ENCODE data around the gene HNRNPAB. TPM values are rescaled to one million over a fixed set of nuclear protein-coding genes. Genes with fewer than 3 reads are reported as not detected.
A peak's percentile ranks its signal among the peaks of the same experiment; 100 is the strongest.
"Not testable (repeated sequence)": the region's sequence is repeated elsewhere in the genome, so short reads cannot be mapped to it uniquely, and the experiment has no call there.

HNRNPAB gene
- polyA plus RNA-seq, 1 donor from 2014 or later: 70.6 TPM

DNA sequence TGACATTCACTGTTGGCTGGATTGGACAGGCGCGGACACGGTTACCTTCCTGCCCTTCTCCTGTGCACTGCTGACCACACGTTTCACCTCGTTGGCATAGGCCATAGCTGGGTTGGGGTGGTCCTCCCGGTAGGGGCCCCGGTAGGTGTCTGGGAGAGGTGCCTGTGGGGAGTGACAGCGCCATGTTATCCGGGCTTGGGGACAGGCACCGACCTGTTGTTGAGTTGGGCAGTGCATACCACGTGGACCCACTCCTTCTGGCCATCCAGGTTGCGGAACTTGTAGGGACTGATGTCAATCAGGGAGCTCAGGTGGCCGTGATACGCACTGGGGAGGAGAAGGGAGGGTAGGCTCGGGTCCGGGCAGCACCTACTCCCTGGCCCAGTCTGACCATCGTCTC is 20.1 kb downstream of the HNRNPAB start:
- no peaks in the 10 kb centered on the region for H3K27me3 Mint-ChIP-seq
- H3K9me3 Mint-ChIP-seq: no peaks in the 10 kb centered on the region
- no peak overlapping the region for H3K4me3 Mint-ChIP-seq
- H3K27ac Mint-ChIP-seq: no peak overlapping the region
- peaks cover 15% of the 10 kb centered on the region for H3K36me3 Mint-ChIP-seq
- H3K4me1 Mint-ChIP-seq: peaks cover 19 to 28% (median 24%) of the 10 kb centered on the region in 3 donors

DNA sequence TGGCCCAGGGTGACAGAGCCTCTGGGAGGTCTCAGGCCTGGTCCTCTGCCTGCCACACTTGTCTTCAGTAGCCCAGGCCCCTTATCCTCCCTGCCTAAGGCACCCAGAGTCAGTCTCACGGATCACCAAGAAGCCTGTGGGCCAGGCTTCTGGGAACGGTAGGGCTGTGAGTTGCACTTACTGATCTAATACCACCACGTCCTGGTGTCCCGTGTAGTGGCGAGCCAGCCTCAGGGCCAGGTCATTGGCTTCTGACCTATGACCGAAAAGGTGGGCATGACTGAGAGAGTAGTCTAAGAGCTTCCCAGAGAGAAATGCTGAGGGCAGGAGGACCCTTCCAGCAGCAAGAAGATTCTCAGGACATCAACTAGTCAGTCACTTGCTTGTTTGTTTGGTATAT is 20.8 kb downstream of the HNRNPAB start:
- H3K4me3 Mint-ChIP-seq: peak overlapping the region in 1 of 4 donors; percentile 52

DNA sequence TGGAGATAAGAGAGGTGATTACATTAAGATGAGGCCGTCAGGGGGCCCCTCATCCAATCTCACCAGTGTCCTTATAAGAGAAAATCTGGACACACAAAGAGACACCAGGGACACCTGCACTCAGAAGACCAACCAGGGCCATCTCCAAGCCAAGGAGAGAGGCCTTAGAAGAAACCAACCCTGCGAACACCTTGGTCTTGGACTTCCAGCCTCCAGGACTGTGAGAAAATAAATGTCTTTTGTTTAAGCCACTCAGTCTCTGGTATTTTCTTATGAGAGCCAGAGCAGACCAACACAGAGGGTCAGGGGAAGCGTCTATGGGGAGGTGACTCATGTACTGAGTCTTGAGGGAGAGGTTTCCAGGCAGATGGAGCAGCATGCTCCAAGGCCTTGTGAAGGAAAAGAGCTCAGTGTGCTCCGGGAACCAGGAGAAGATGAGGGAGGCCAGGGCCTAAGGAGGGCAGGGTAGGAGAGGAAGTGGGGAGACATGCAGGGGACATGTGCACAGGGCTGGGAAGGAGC is 22.9 kb downstream of the HNRNPAB start:
- peak overlapping the region in 3 of 4 donors; percentile 5 to 28 (median 7) for H3K4me3 Mint-ChIP-seq
- H3K36me3 Mint-ChIP-seq: peaks cover 15% of the 10 kb centered on the region
- H3K4me1 Mint-ChIP-seq: peaks cover 25 to 35% (median 34%) of the 10 kb centered on the region in 3 donors
- H3K27me3 Mint-ChIP-seq: no peaks in the 10 kb centered on the region
- H3K27ac Mint-ChIP-seq: peak overlapping the region in 2 of 3 donors; percentile 24 to 81
- H3K9me3 Mint-ChIP-seq: no peaks in the 10 kb centered on the region

More for the DNA sequence above, 20.8 kb downstream of the HNRNPAB start:
- Mint-ChIP-seq H3K36me3 (peaks cover 15% of the 10 kb centered on the region), H3K27me3 (no peaks in the 10 kb centered on the region), H3K4me1 (peaks cover 19 to 35% (median 30%) of the 10 kb centered on the region in 3 donors), H3K27ac (no peak overlapping the region), H3K9me3 (no peaks in the 10 kb centered on the region)

DNA sequence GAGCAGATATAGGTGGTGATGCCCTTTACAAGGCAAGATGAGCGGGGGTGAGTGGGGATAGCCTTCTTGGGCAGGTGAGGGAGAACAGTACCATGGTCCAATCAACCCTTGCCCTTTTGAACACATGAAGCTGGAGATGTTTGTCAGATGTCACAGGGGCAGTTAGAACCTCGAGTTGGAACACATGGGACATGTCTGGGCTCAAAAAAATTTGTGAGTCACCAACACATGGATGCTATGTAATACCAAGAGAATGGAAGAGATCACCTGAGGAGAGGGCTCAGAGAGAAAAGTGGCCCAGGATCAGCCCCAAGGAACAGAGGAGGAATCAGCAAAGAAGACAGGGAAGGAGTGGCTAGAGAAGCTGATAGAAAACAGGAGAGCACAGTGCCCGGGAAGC is 23.6 kb downstream of the HNRNPAB start:
- Mint-ChIP-seq H3K27ac (peak overlapping the region in 2 of 3 donors; percentile 16 to 61), H3K36me3 (peaks cover 15% of the 10 kb centered on the region), H3K27me3 (no peaks in the 10 kb centered on the region), H3K9me3 (no peaks in the 10 kb centered on the region), H3K4me3 (peak overlapping the region in 2 of 4 donors; percentile 9 to 28), H3K4me1 (peaks cover 25 to 35% (median 35%) of the 10 kb centered on the region in 3 donors)

DNA sequence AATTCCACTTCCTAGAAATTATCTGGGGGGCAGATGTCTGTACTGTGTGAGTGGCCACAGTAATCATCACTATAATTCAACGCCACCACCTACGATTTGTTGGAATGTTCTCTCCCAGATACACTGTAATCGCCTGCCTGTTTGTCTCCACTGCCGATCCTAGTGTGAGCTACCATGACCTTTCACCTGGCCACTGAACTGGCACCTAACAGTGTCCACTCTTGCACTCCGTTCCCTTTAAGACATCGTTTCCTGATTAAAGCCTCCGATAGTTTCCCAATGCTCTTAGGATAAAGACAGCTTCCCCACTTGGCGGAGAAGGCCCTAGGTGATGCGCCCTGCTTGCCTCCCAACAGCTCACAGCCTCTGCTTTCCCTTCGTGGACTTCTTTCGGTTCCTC is 24.3 kb downstream of the HNRNPAB start:
- peak overlapping the region; percentile 16 to 53 (median 27) for H3K27ac Mint-ChIP-seq
- H3K4me1 Mint-ChIP-seq: peaks cover 25 to 39% (median 35%) of the 10 kb centered on the region in 3 donors
- H3K9me3 Mint-ChIP-seq: no peaks in the 10 kb centered on the region
- H3K4me3 Mint-ChIP-seq: peak overlapping the region in 1 of 4 donors; percentile 37
- no peaks in the 10 kb centered on the region for H3K27me3 Mint-ChIP-seq
- peaks cover 15% of the 10 kb centered on the region for H3K36me3 Mint-ChIP-seq

DNA sequence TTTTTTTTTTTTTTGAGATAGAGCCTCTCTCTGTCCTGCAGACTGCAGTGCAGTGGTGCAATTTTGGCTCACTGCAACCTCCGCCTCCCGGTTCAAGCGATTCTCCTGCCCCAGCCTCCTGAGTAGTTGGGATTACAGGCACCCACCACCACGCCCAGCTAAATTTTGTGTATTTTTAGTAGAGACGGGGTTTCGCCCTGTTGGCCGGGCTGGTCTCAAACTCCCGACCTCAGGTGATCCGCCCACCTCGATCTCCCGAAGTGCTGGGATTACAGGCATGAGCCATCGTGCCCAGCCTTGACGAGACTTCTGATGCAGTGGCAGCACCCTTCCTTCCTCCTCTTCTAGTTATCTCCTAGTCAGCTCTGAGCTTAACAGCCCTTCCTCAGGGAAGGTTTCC is 24.8 kb downstream of the HNRNPAB start:
- Mint-ChIP-seq H3K27ac (peak overlapping the region in 1 of 3 donors; percentile 48), H3K36me3 (peaks cover 15% of the 10 kb centered on the region), H3K4me1 (peaks cover 25 to 39% (median 35%) of the 10 kb centered on the region in 3 donors), H3K4me3 (peak overlapping the region in 1 of 4 donors; percentile 37)
- not testable (repeated sequence) for H3K27me3 Mint-ChIP-seq, H3K9me3 Mint-ChIP-seq

DNA sequence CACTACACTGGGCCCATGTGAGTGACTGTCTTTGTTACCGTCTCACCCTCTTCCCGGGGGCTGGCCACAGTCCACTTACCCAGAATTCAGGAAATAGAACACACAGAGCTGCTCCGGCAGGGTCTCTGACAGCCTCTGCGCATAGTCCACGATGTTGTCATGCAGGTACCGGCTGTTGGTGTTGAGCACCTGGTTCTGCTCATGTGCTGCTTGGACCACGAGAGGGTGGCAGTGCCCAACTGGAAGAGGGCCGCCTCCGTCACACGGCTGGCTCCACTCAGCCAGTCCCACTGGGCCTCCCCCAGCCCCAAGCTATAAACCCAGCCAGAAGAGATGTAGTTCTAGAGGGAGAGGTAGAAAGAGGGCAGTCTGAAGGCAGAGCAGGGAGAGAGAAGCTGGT is 25.5 kb downstream of the HNRNPAB start:
- Mint-ChIP-seq H3K4me1 (peaks cover 26 to 40% (median 37%) of the 10 kb centered on the region in 3 donors), H3K9me3 (no peaks in the 10 kb centered on the region), H3K27ac (peak overlapping the region in 2 of 3 donors; percentile 43 to 48), H3K27me3 (no peaks in the 10 kb centered on the region), H3K36me3 (peaks cover 15% of the 10 kb centered on the region), H3K4me3 (peak overlapping the region in 3 of 4 donors; percentile 34 to 84 (median 71))

DNA sequence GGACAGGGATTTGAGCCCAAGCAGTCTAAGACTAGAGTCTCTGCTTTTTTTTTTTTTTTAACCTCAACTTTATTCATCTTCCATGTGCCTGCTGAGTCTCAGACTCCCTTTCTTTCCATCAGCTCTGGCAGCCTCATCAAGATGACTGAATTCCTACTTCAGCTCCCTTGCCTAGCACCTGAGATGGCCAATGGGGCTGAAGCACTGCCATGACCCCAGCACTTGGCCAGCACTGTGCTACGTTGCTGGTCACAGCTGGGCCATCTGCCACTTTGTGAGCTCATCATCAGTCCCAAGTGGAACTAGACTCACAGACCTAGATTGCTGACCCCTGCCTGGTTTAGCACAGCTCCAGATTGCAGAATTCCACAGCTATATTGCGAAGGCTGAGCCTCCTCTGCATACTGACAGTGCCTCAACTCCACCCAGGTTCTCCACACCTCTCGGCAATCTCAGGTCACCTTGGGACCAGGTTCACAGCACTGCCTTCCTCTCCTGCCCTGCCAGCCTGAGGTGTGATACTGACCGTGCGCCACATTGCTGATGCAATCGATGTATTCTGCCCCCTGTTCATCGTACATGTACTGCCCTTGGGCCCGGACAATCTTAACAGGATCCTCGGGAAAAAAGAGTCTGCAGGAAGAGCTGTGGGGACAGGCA is 26.7 kb downstream of the HNRNPAB start:
- Mint-ChIP-seq H3K36me3 (peaks cover 15% of the 10 kb centered on the region), H3K27ac (peak overlapping the region; percentile 11 to 90 (median 43)), H3K4me1 (peaks cover 29 to 41% (median 41%) of the 10 kb centered on the region in 3 donors), H3K9me3 (no peaks in the 10 kb centered on the region), H3K4me3 (peak overlapping the region; percentile 34 to 91 (median 80)), H3K27me3 (no peaks in the 10 kb centered on the region)

DNA sequence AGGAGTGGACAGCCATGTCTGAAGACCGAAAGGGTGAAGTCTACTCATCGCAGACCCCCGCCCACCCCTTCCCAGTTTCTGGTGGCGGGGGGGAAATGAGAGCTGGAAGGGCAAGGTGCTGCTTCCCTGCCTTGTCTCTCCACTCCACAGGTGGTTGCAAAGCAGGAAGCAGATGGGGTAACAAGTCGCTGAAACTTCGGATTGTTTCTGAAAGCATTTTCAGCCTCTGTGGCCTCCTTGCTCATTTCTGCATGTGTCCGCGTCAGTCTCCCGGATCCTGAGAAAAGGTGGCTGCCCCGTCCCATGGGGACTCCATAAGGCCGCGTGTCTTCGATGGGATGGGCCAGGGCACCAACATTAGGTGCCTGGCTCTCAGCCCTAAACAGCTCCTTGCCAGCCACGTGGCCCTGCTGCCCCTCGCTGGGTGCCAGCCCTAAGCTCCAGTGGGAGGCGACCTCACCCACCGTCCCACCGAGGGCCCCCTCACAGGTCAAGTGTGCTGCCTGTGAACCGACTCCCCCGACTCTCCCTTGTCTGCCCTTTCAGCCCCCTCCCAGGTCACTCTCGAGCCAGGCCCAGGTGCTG is 27.3 kb downstream of the HNRNPAB start:
- no peaks in the 10 kb centered on the region for H3K9me3 Mint-ChIP-seq
- H3K27ac Mint-ChIP-seq: peak overlapping the region; percentile 11 to 71 (median 63)
- H3K36me3 Mint-ChIP-seq: peaks cover 14% of the 10 kb centered on the region
- H3K27me3 Mint-ChIP-seq: no peaks in the 10 kb centered on the region
- peaks cover 27 to 41% (median 38%) of the 10 kb centered on the region in 3 donors for H3K4me1 Mint-ChIP-seq
- H3K4me3 Mint-ChIP-seq: peak overlapping the region; percentile 34 to 91 (median 80)

DNA sequence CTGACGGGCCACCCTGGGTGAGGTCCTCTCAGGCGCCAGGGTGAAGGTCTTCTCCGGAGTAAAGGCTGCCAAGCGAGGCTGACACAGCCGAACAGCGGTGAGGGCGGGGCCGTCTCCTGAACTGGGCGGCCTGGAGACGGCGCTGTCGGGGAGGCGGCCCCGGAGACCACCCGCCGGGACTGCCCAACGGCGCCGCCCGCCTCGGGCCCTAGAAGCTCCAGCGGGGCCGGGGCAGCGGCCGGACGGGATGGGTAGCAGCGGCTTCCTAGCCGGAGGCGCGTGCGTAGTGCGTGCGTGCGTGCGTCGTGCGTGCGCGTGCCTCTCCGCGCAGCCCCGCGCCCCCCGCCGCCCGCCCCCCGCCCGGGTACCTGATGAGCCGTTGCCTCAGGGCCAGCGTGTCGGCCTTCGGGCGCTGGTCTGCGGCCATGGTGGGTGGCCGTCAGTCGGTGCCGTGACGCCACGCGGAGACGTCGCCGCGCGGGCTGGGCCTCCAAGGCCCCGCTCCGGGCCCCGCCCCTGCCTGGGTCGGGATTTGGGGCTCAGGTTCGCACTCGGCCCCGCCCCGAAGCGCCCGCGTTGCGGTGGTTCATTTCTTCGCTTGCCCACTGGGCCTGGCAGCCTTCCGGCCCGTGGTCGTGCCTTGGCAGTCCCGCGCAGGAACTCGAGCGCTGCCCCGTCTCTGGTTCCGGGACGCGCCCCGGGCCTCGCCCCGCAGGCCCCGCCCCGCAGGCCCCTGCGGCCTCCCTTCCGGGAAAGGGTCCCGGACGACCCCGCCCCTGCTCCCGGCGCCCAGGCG is 28.0 kb downstream of the HNRNPAB start, which contains the start of gene PHYKPL:
PHYKPL (minus strand) TSS at position 679 of the 796 bp plus-strand sequence; CDS start at position 427, 252 bp downstream.
- Mint-ChIP-seq H3K9me3 (no peaks in the 10 kb centered on the region), H3K4me3 (peak within 1 kb of the TSS; percentile 83 to 91 (median 85)), H3K27ac (peak within 1 kb of the TSS; percentile 91 to 96 (median 92)), H3K36me3 (peaks cover 9% of the 10 kb centered on the region), H3K4me1 (peaks cover 23 to 40% (median 31%) of the 10 kb centered on the region in 3 donors), H3K27me3 (no peaks in the 10 kb centered on the region)

DNA sequence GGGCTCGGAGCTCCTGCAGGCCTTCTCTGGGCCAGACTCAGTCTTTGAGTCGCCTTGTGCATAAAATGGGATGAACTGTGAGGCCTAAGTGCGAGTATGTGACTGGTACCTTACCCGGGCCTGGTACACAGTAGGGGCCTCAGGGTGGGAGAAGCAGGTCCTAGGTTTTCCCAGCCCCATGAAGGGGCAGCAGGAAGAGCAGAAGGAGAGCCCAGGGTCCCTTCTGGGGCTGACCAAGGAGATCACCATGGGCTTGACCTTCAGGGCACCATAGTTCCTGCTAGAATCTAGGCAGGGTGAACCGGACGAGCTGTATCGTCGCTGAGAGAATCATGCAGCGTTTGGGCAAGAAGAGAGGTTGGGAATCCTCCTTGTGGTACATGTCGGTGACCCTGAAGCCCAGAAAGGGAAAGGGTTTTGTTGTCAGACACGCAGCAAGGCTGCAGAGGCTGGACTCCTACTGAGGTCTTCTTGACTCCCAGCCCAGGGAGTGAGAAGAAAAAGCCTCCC is 28.6 kb downstream of the HNRNPAB start:
- H3K27me3 Mint-ChIP-seq: no peaks in the 10 kb centered on the region
- peak overlapping the region; percentile 77 to 89 (median 85) for H3K4me3 Mint-ChIP-seq
- peak overlapping the region; percentile 31 to 96 (median 92) for H3K27ac Mint-ChIP-seq
- H3K9me3 Mint-ChIP-seq: no peaks in the 10 kb centered on the region
- peaks cover 5% of the 10 kb centered on the region for H3K36me3 Mint-ChIP-seq
- H3K4me1 Mint-ChIP-seq: peaks cover 22 to 36% (median 24%) of the 10 kb centered on the region in 3 donors

DNA sequence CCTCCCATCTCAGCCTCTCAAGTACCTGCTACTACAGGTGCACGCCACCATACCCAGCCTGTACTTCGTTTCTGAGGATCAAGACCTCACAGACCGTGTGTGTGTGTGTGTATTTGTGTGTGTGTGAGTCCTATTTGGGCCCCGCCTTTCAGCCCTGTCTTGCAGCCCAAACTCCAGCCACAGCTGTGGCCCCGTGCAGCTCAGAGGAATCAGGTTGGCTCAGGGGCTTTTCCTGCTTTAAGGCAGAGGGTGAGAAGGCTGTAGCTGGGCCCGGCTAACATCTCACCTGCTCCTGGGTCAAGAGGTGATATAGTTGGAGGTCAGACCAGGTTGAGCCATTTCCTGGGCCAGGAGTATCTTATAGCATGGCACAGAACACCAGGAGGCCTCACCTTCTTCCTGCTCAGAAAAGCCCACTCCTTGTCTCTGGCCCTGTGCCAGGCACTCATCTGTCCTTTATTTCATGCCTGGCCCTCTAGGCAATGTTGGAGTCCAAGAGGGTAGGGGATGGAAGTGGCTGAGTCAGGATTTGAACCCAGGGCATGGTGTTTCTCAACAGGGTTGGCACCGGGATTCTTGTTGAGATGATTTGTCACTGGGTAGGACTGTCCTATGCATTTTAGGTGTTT is 29.9 kb downstream of the HNRNPAB start:
- no peaks in the 10 kb centered on the region for H3K36me3 Mint-ChIP-seq
- no peaks in the 10 kb centered on the region for H3K27me3 Mint-ChIP-seq
- peaks cover 21 to 38% (median 21%) of the 10 kb centered on the region in 3 donors for H3K4me1 Mint-ChIP-seq
- peak overlapping the region in 3 of 4 donors; percentile 4 to 87 (median 17) for H3K4me3 Mint-ChIP-seq
- no peaks in the 10 kb centered on the region for H3K9me3 Mint-ChIP-seq
- peak overlapping the region in 2 of 3 donors; percentile 59 to 81 for H3K27ac Mint-ChIP-seq

DNA sequence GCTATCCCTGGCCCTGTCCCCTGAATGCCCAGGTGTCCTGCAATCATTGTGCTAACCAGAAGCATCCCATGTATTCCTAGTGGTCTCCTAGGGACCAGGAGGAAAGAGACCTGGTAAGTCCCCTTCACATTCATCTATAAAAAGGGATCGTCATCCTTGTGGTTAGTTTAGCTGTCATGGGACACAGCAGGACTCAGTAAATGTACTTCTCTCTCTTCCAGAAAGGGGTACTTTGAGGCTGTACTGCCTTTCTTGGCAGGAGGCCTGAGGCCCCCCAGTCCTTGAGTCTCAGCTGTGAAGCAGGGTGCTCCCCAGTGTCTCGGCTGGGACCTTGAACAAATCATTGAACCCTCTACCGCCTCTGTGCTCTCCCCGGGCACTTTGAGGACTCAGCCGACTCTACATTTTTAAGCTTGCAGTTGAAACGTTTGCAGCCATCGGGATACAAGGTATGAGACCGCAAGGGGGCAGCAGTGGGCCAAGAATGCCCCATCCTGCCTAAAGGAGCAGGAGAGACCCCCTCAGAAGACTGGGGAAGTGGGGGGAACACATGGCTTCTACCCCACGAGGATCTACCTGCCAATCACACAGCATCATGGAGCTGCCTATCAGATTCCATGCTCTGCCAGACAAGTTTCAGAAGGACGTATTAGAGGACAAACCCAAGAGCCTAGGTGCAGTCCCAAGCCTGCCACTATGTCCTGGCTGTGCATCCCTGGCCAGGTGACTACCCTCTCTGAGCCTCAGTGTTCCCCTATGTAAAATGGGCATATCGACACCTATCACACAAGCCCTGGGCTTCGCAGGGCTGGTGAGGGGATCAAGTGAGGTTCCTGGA is 30.6 kb downstream of the HNRNPAB start:
- Mint-ChIP-seq H3K9me3 (no peaks in the 10 kb centered on the region), H3K4me1 (peaks cover 14 to 35% (median 21%) of the 10 kb centered on the region in 3 donors), H3K4me3 (peak overlapping the region; percentile 18 to 87 (median 38)), H3K36me3 (no peaks in the 10 kb centered on the region), H3K27ac (peak overlapping the region in 2 of 3 donors; percentile 73 to 81), H3K27me3 (no peaks in the 10 kb centered on the region)

Measured in IgD-negative memory B cell (primary cell).